Measurements from ENCODE around the gene PITX2.

Gene PITX2

DNA sequence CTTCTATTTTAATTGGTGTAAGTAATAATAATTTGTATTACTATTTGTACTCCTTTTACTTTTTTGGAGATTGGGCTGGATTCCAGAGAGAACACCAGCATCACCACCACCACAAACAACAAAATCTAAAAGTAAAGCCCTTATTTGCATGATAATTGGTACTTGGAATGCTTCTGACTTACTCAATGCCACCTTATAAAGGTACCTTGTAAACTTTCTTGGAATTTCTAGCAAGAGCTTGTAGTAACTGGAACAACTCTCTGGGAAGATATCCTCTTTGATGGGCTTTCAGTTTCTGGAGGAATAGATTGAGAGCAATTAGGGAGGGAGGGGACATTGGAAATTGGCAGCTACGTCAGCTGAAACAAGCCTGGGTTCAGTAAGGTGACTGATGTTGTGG, 20.2 kb upstream of the PITX2 start:
- H3K4me3 ChIP-seq (ENCODE audit: low read depth, low read length): no peak overlapping the region
- in situ Hi-C loops (cut with HindIII; ENCODE audit: low sequenced_read_pairs): no loop called here
- no peak for DNase-seq (ENCODE audit: low read depth, low spot score)
- TF ChIP-seq, protein P1, sequence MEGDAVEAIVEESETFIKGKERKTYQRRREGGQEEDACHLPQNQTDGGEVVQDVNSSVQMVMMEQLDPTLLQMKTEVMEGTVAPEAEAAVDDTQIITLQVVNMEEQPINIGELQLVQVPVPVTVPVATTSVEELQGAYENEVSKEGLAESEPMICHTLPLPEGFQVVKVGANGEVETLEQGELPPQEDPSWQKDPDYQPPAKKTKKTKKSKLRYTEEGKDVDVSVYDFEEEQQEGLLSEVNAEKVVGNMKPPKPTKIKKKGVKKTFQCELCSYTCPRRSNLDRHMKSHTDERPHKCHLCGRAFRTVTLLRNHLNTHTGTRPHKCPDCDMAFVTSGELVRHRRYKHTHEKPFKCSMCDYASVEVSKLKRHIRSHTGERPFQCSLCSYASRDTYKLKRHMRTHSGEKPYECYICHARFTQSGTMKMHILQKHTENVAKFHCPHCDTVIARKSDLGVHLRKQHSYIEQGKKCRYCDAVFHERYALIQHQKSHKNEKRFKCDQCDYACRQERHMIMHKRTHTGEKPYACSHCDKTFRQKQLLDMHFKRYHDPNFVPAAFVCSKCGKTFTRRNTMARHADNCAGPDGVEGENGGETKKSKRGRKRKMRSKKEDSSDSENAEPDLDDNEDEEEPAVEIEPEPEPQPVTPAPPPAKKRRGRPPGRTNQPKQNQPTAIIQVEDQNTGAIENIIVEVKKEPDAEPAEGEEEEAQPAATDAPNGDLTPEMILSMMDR (IDR thresholded peaks at IDR 0.05; ENCODE audit: low read depth, low read length): no peak

DNA sequence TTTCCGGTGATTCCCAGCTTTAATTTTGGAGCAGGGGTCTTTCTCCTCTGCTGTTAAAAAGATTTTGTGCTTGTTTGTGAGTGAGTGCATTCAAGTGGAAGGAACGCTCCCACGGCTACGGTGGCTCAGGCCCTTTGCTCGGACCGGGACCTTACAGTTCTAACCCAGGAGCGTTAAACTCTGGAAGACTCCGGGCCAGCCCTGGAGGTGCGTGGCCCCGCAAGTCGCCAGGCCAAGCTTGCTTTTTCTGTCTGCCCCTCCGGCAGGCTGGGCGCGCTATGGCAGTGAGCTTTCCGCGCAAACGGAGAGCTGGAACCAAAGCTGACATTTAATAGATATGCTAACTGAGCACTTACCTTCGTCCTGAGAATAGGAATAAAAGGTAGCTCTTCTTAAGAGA, 18.3 kb upstream of the PITX2 start:
- in situ Hi-C loops (cut with HindIII; ENCODE audit: low sequenced_read_pairs): no loop called here
- TF ChIP-seq, protein P1 (IDR thresholded peaks at IDR 0.05; ENCODE audit: low read depth, low read length): no peak
- no peak for DNase-seq (ENCODE audit: low read depth, low spot score)
- H3K4me3 ChIP-seq (ENCODE audit: low read depth, low read length): no peak overlapping the region

- no peak for DNase-seq (ENCODE audit: low read depth, low spot score)
- TF ChIP-seq, protein P1 (IDR thresholded peaks at IDR 0.05; ENCODE audit: low read depth, low read length): no peak
- no peak overlapping the region for H3K4me3 ChIP-seq (ENCODE audit: low read depth, low read length)
- in situ Hi-C loops (cut with HindIII; ENCODE audit: low sequenced_read_pairs): no loop called here
These were observed 17.7 kb upstream of the PITX2 start for GRCh38 chr4:110640576-110640975.

- TF ChIP-seq, protein P1 (IDR thresholded peaks at IDR 0.05; ENCODE audit: low read depth, low read length): no peak
- in situ Hi-C loops (cut with HindIII; ENCODE audit: low sequenced_read_pairs): no loop called here
- no peak overlapping the region for H3K4me3 ChIP-seq (ENCODE audit: low read depth, low read length)
- no peak for DNase-seq (ENCODE audit: low read depth, low spot score)
These were observed 16.6 kb upstream of the PITX2 start for GRCh38 chr4:110639207-110640090.

GRCh38 chr4:110638089-110638746, 15.3 kb upstream of the PITX2 start:
- H3K4me3 ChIP-seq (ENCODE audit: low read depth, low read length): no peak overlapping the region
- DNase-seq (ENCODE audit: low read depth, low spot score): no peak
- in situ Hi-C loops (cut with HindIII; ENCODE audit: low sequenced_read_pairs): no loop called here
- TF ChIP-seq, protein P1 (IDR thresholded peaks at IDR 0.05; ENCODE audit: low read depth, low read length): no peak

DNA sequence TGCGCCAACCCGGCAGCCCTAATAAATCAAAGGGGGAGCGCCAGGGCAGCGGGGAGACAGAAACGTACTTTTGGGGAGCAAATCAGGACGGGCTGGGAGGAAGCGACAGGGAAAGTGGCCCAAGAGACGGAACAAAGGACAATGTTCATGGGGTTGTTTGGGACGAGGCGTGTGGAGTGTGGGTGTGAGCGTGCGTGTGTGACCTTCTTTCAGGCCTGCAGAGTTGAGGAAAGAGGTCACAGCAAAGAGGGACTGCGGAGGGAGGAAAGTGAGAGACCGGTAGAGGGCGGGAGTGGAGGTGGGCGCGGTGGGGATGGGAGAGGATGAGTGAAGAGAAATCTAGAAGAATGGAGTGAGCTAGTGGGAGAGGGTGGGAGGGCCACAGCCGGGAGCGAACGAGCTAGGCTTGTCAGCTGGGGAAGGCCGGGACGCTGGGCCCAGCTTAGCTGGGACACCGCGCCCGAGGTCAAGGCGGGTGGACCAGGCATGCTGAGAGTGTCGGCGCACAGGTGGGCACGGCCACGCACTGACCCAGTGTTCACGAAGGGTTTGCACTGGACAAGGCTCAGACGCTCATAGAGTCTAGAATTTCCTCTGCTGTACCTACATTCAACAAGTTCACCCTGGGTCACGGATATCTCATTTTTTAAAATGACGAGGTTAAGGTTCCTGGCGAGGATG, 14.7 kb upstream of the PITX2 start:
- TF ChIP-seq, protein P1 (IDR thresholded peaks at IDR 0.05; ENCODE audit: low read depth, low read length): no peak
- H3K4me3 ChIP-seq (ENCODE audit: low read depth, low read length): no peak overlapping the region
- in situ Hi-C loops (cut with HindIII; ENCODE audit: low sequenced_read_pairs): no loop called here
- DNase-seq (ENCODE audit: low read depth, low spot score): no peak

Measured in astrocyte of the spinal cord (primary cell).